H1 (cell line): ENCODE results near the gene EVA1C.

ENCODE experiments used
- ASH2L ChIP-seq: fragments of 200-600, 300-600 bp; sonication (generic); IDR thresholded peaks from one replicate; pipeline ENCODE4 v1.7.1; 2017; ENCODE audit warnings: low read length
- ATF3 ChIP-seq: IDR thresholded peaks from 2 replicates; pipeline ENCODE4 v1.6.1; 2011; ENCODE audit warnings: low read depth, mild to moderate bottlenecking, low read length; ENCODE audit not compliant: insufficient read depth
- CREB1 ChIP-seq: IDR thresholded peaks from 2 replicates; pipeline ENCODE4 v1.6.1; 2012; ENCODE audit warnings: inconsistent platforms
- CTCF ChIP-seq, 3 experiments: IDR thresholded peaks; 1 replicate in 2 of 3; 2 replicates in 1 of 3; pipeline versions ENCODE4 v1.5.1 to v1.6.1; 2011; ENCODE audit warnings: low read length in 3 of 3, mild to moderate bottlenecking in 3 of 3, inconsistent platforms in 2 of 3, low read depth in 1 of 3, moderate library complexity in 1 of 3; ENCODE audit not compliant: insufficient read depth in 1 of 3; ENCODE audit errors: control extremely low read depth in 1 of 3
- EGR1 ChIP-seq: IDR thresholded peaks from 2 replicates; pipeline ENCODE4 v1.6.1; 2011; ENCODE audit warnings: low read depth, low read length, borderline replicate concordance
- EP300 ChIP-seq, 2 experiments: IDR thresholded peaks; 1 replicate in 1 of 2; 2 replicates in 1 of 2; pipeline ENCODE4 v1.6.1; 2011 to 2012; ENCODE audit warnings: low read depth in 2 of 2, low read length in 2 of 2, mild to moderate bottlenecking in 2 of 2, borderline replicate concordance in 1 of 2, inconsistent platforms in 1 of 2, moderate library complexity in 1 of 2
- FOSL1 ChIP-seq: IDR thresholded peaks from 2 replicates; pipeline ENCODE4 v1.6.1; 2011; ENCODE audit warnings: mild to moderate bottlenecking, low read depth, low read length, moderate library complexity; ENCODE audit not compliant: insufficient read depth
- HDAC6 ChIP-seq: IDR thresholded peaks from one replicate; pipeline ENCODE4 v1.7.1; 2012; ENCODE audit warnings: low read depth, mild to moderate bottlenecking, inconsistent platforms, low read length, moderate library complexity
- JUN ChIP-seq: IDR thresholded peaks from 2 replicates; pipeline ENCODE4 v1.6.1; 2011; ENCODE audit warnings: low read depth, mild to moderate bottlenecking, improper control_type of control experiment, low read length
- POLR2A ChIP-seq, 2 experiments: IDR thresholded peaks; 1 replicate in 1 of 2; 2 replicates in 1 of 2; pipeline ENCODE4 v1.6.1; 2011; ENCODE audit warnings: low read depth in 2 of 2, low read length in 2 of 2, mild to moderate bottlenecking in 2 of 2; ENCODE audit errors: control extremely low read depth in 1 of 2
- SAP30 ChIP-seq: fragments of 300-600 bp; sonication (generic); IDR thresholded peaks from 2 replicates; pipeline ENCODE4 v1.7.1; 2012; ENCODE audit warnings: low read length, moderate library complexity, mild to moderate bottlenecking, inconsistent platforms; ENCODE audit not compliant: insufficient read depth, insufficient replicate concordance
- SP2 ChIP-seq: IDR thresholded peaks from 2 replicates; pipeline ENCODE4 v1.6.1; 2012; ENCODE audit warnings: mild to moderate bottlenecking, low read length, inconsistent platforms

GRCh38 chr21:32391755-32392154, 20.8 kb upstream of the EVA1C start:
- no peak for TF ChIP-seq POLR2A (IDR thresholded peaks at IDR 0.05; ENCODE audit: control extremely low read depth in 1 of 2, low read depth in 2 of 2, low read length in 2 of 2)
- TF ChIP-seq CTCF (IDR thresholded peaks at IDR 0.05; ENCODE audit: control extremely low read depth in 1 of 3, insufficient read depth in 1 of 3, low read depth in 1 of 3, low read length in 3 of 3), result no peak
- no peak for TF ChIP-seq CREB1
- TF ChIP-seq EP300 (IDR thresholded peaks at IDR 0.05; ENCODE audit: borderline replicate concordance in 1 of 2, low read depth in 2 of 2, low read length in 2 of 2), result no peak
- TF ChIP-seq ATF3, result no peak
- no peak for TF ChIP-seq SP2
- no peak for TF ChIP-seq ASH2L
- TF ChIP-seq FOSL1, result no peak
- TF ChIP-seq SAP30, result no peak
- TF ChIP-seq HDAC6, result no peak
- TF ChIP-seq JUN, result no peak
- TF ChIP-seq EGR1, result no peak
